Pancreas (tissue), 10 donors: ENCODE data around the gene FAM222B. TPM values are rescaled to one million over a fixed set of nuclear protein-coding genes. Genes with fewer than 3 reads are reported as not detected.
A peak's percentile ranks its signal among the peaks of the same experiment; 100 is the strongest.

Experiments
- ATAC-seq, 4 donors: fragments of 200-7000 bp; cut with Tn5 transposase; one replicate each; pipeline versions ENCODE4 v1.8.0 to v1.9.1; 2020; ENCODE audit warnings: mild to moderate bottlenecking in 4 of 4, moderate library complexity in 4 of 4
- DNase-seq, 6 donors: peaks; one replicate each; pipeline ENCODE4 v3.0.0-alpha.2; 2020
- FAIRE-seq: peaks from 2 replicates; lab custom pipeline; 2012; peaks lifted over from hg19 to GRCh38; lab: Jason Lieb, UNC
- H3K27ac ChIP-seq, 4 donors: fragments of 200-600 bp; sonication (generic); 1 replicate in 3 of 4; 2 replicates in 1 of 4; pipeline versions ENCODE4 v1.5.0 to v1.8.0; 2020
- H3K27me3 ChIP-seq, 4 donors: fragments of 200-600 bp; one replicate each; pipeline ENCODE4 v1.8.0; 2021
- H3K36me3 ChIP-seq, 3 donors: fragments of 200-600 bp; sonication (generic) in 1 of 3; one replicate each; pipeline versions ENCODE4 v1.5.0 to v1.8.0; 2020 to 2021
- H3K4me1 ChIP-seq, 3 donors: fragments of 200-600 bp; one replicate each; pipeline ENCODE4 v1.8.0; 2021
- H3K4me3 ChIP-seq, 4 donors: fragments of 200-600 bp; sonication (generic) in 2 of 4; one replicate each; pipeline versions ENCODE4 v1.5.0 to v1.8.0; 2020 to 2021
- H3K9me3 ChIP-seq, 4 donors: fragments of 200-600 bp; one replicate each; pipeline ENCODE4 v1.8.0; 2021
- WGBS, 2 donors: extraction: QIAGEN DNeasy Blood & Tissue Kit; methylation state at CpG; one replicate each; pipeline ENCODE4 v1.1.7; 2013; 5-methylcytosine and 5-hydroxymethylcytosine counted together
- intact Hi-C, 3 donors: fragments of 100-400 bp; cut with DNase I; formaldehyde crosslinking; loops; one replicate each; pipeline versions ENCODE4 v1.11.1 to v1.14.2; 2022
- polyA plus RNA-seq, 2 donors: library from polyadenylated mRNA; stranded (reverse); fragments of 200-250 nt; gene quantifications; one replicate each; pipeline ENCODE4 v1.2.3, GENCODE V29; 2013
- total RNA-seq, 6 donors: library from RNA; stranded (reverse); fragmentation: NEBNext Ultra II Directional in 4 of 6; extraction: Animal tissue kit (Norgen Biotek cat#: 25700) in 4 of 6; gene quantifications; one replicate each; pipeline versions ENCODE4 v1.2.1 to v1.2.4, GENCODE V29; 2021 to 2023
- TF ChIP-seq, protein P1 (sequence below), 4 donors: fragments of 200-600 bp; sonication (generic) in 3 of 4; IDR thresholded peaks; one replicate each; pipeline versions ENCODE4 v1.5.0 to v1.8.0; 2021; ENCODE audit warnings: antibody characterized with exemption in 4 of 4
- donor health status: healthy with polysubstance abuse.
- donor health status: DM: no; HTN: no; CAD: no; lungs with moderate emphysema.
- donor health status: DM: no; HTN: no; CAD: no.
- donor health status: control.
- donor health status: control.
- donor health status: Bipolar disorder and iron deficiency.
- donor health status: DM: yes; HTN: yes; CAD: no.
- donor health status: DM: no; HTN: no; CAD: no.
- donor health status: DM: no; HTN: no; CAD: no.
- donor health status: DM: yes; HTN: yes; CAD: no.

The FAM222B gene
- total and polyA plus RNA-seq, 8 donors = 5.5 to 15.6 (median 8.1) TPM

DNA sequence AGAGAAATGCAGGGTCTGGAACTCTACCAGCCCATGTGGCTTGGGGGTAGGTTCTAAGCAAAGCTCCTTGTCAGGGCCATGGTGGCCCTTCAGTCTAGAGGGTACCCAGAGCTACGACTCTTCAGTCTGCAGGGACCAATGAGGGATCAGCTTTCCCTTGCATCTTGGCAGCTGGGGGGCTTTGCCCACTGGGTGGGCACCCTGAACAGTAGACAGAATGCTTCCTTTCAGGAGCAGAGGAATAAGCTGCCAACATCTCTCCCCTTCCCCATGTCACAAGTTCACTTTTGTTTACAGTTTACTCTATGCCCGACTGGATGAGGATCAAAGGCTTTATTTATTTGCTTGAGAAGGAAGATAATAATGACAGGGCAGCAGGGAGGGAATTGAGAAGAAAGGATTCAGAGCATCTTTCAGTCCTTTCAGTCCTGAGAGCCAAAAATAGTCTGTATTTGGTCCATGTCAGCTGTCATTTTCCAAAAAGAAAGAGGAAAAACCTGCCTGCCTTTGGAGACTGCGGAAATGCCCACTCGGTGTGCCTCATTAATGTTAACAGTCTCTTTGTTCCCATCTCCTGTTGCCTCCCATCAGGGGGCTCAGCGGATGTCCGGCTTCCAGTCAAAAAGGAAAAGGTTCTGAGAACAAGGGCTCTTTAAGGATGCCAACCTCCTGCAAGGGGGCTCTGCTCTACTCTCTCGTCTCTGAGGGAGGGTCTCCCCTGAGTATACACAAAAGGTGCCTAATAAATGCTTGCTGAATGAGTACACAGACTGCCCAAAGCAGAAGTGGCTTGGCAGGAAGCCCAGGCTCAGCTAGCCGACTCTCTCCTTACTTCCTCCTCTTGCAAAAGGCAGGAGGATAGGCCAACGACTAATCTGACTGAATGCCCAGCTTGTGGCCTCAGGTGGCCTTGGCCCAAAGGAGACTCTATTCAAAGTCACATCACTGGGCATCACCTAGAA is 81.7 kb downstream of the FAM222B start:
- peak; percentile 46 to 83 (median 72) for ATAC-seq
- H3K27ac ChIP-seq = peak overlapping the region in 1 of 4 donors; percentile 12
- no peaks in the 10 kb centered on the region for H3K4me1 ChIP-seq
- DNase-seq = peak; percentile 48 to 78 (median 66)
- no peak for FAIRE-seq
- H3K9me3 ChIP-seq = no peaks in the 10 kb centered on the region
- TF ChIP-seq, protein P1, sequence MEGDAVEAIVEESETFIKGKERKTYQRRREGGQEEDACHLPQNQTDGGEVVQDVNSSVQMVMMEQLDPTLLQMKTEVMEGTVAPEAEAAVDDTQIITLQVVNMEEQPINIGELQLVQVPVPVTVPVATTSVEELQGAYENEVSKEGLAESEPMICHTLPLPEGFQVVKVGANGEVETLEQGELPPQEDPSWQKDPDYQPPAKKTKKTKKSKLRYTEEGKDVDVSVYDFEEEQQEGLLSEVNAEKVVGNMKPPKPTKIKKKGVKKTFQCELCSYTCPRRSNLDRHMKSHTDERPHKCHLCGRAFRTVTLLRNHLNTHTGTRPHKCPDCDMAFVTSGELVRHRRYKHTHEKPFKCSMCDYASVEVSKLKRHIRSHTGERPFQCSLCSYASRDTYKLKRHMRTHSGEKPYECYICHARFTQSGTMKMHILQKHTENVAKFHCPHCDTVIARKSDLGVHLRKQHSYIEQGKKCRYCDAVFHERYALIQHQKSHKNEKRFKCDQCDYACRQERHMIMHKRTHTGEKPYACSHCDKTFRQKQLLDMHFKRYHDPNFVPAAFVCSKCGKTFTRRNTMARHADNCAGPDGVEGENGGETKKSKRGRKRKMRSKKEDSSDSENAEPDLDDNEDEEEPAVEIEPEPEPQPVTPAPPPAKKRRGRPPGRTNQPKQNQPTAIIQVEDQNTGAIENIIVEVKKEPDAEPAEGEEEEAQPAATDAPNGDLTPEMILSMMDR (IDR thresholded peaks at IDR 0.05) = no peak
- intact Hi-C loops = loop anchor here in 1 of 3 donors (10.0 kb wide), 1 partner anchor 144 kb away; the partner anchor contains the start of gene DHRS13
- no peaks in the 10 kb centered on the region for H3K27me3 ChIP-seq
- peaks cover 0 to 17% (median 6%) of the 10 kb centered on the region in 3 donors for H3K36me3 ChIP-seq
- H3K4me3 ChIP-seq = no peak overlapping the region
- WGBS, 2 donors = 42 to 45% methylated on average over 9 of the region's 9 CpGs

DNA sequence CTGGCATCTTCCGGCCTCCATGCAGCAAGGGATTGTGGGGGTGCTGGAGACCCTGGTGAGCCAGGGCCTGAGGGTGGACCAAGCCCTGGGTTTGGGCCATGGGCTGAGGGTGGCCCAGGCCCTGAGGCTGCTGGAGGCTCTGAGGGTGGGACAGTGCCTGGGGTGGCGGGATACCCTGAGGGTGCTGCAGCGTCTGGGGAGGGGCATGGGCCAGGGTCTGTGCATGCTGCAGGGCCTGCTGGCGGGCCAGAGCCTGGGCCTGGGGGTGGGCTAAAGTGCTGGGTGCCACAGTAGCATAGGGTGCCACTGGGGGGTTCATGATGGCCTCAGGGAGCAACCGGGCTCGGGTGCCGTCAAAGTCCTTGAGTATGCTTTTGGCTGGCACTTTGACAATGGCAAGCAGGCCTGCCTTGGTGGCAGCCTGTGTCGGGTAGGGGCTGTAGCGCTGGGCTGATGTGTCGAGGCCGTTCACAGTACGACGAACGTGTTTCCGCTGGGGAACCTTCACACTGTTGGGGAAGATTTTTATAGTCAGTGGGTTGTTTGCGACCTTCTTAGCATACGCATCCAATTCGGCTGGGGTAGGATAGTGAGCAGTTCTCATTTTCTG is 83.2 kb downstream of the FAM222B start:
- TF ChIP-seq, protein P1 (IDR thresholded peaks at IDR 0.05) = no peak
- FAIRE-seq (no peak), ATAC-seq (no peak), DNase-seq (peak in 1 of 6 donors; percentile 72)
- Histone ChIP-seq H3K4me3 (no peak overlapping the region), H3K27me3 (no peaks in the 10 kb centered on the region), H3K4me1 (no peaks in the 10 kb centered on the region), H3K9me3 (no peaks in the 10 kb centered on the region), H3K36me3 (peaks cover 0 to 17% (median 6%) of the 10 kb centered on the region in 3 donors), H3K27ac (no peak overlapping the region)
- 90 to 91% methylated on average over 18 of the region's 18 CpGs for WGBS, 2 donors
- intact Hi-C loops = loop anchor here in 1 of 3 donors (5.0 kb wide), 1 partner anchor 37 kb away; no protein-coding TSS in a partner anchor

- no peak for ATAC-seq
Observed at GRCh38 chr17:28758411-28759121, 84.0 kb downstream of the FAM222B start.

DNA sequence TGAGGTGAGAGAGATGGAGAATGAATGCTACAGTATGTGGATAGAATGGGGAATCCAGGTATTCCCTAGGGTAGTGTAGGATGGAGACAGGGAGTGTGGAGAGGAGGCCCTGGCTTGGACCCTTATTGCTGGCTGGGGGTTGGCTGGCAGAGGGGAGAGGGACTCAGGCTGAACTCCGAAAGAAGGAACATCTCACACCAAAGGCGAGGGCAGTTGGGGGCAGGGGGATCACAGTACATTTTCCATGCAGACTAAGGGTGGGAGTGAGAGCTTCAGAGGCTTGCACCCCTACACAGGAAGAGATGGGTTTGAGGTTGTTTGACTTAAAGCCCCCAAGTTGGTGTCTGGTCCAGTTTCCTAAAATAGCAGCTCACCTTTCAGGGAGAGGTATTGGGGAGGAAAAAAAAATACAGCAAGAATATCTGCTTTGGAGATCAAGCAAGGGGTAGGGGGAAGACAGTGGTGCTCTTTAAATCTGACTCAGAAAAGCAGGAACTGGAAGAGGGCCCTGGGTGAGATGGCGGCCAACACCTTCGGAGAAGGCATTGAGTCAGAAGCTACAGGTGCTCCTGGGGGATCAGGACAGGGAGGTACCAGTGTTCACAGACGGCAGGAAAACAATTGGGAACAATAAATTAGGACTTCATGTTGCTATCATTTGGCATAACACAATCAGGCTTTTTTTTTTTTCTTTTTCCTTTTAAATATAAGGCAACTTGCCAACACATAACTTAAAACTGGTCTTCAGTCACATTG is 86.4 kb downstream of the FAM222B start:
- no peak for ATAC-seq
- H3K36me3 ChIP-seq = peaks cover 0 to 21% (median 6%) of the 10 kb centered on the region in 3 donors
- DNase-seq = no peak
- H3K4me1 ChIP-seq = no peaks in the 10 kb centered on the region
- intact Hi-C loops = loop anchor here in 1 of 3 donors (5.0 kb wide), 1 partner anchor 34 kb away; no protein-coding TSS in a partner anchor
- no peaks in the 10 kb centered on the region for H3K27me3 ChIP-seq
- TF ChIP-seq, protein P1 (IDR thresholded peaks at IDR 0.05) = no peak
- no peaks in the 10 kb centered on the region for H3K9me3 ChIP-seq
- H3K27ac ChIP-seq = no peak overlapping the region
- no peak for FAIRE-seq
- WGBS, 2 donors = 66 to 70% methylated on average over 5 of the region's 5 CpGs
- H3K4me3 ChIP-seq = no peak overlapping the region

More at GRCh38 chr17:28758411-28759121, 84.0 kb downstream of the FAM222B start:
- intact Hi-C loops = loop anchor here in 1 of 3 donors (5.0 kb wide), 1 partner anchor 36 kb away; no protein-coding TSS in a partner anchor
- H3K27ac ChIP-seq = no peak overlapping the region
- FAIRE-seq (no peak), DNase-seq (peak in 1 of 6 donors; percentile 75)
- TF ChIP-seq, protein P1 (IDR thresholded peaks at IDR 0.05) = no peak
- peaks cover 0 to 17% (median 6%) of the 10 kb centered on the region in 3 donors for H3K36me3 ChIP-seq
- H3K4me1 ChIP-seq = no peaks in the 10 kb centered on the region
- no peak overlapping the region for H3K4me3 ChIP-seq
- WGBS, 2 donors = 94 to 95% methylated on average over 31 to 32 of the region's 32 CpGs
- H3K27me3 ChIP-seq = no peaks in the 10 kb centered on the region
- H3K9me3 ChIP-seq = no peaks in the 10 kb centered on the region
